ENCODE data around the gene HSPA9. TPM values are rescaled to one million over a fixed set of nuclear protein-coding genes. Genes with fewer than 3 reads are reported as not detected.

HSPA9 gene
- total and polyA plus RNA-seq, 2 of the 8 experiments (the other 6 are each of a cell fraction or from before 2014, with no cell fraction given), result 191 to 395 TPM

GRCh38 chr5:138523406-138523805, 51.8 kb downstream of the HSPA9 start:
- H3K79me2 ChIP-seq (ENCODE audit: control insufficient read depth in 1 of 2, insufficient read depth in 2 of 2, low read length in 2 of 2), result peaks cover 3 to 91% of the 10 kb centered on the region in 2 experiments; a peak in 3 of 4 replicates
- no peak for TF ChIP-seq SIN3A (conservative IDR thresholded peaks at IDR 0.05 in 1 of 2, IDR thresholded peaks at IDR 0.05 in 1 of 2; ENCODE audit: low read depth in 1 of 2, low read length in 2 of 2)
- TF ChIP-seq CBX5 (IDR thresholded peaks at IDR 0.05; ENCODE audit: low read depth, low read length), result no peak
- no peak for TF ChIP-seq EP300 (IDR thresholded peaks at IDR 0.05; ENCODE audit: borderline replicate concordance in 1 of 2, low read depth in 2 of 2, low read length in 2 of 2)
- TF ChIP-seq TAF1 (IDR thresholded peaks at IDR 0.05; ENCODE audit: low read depth, low read length), result no peak
- no peak for TF ChIP-seq E2F6 (IDR thresholded peaks at IDR 0.05)
- TF ChIP-seq KDM4A (IDR thresholded peaks at IDR 0.05; ENCODE audit: low read depth, low read length, severe bottlenecking), result no peak
- TF ChIP-seq EGR1 (IDR thresholded peaks at IDR 0.05; ENCODE audit: borderline replicate concordance, low read depth, low read length), result no peak
- TF ChIP-seq BRCA1 (IDR thresholded peaks at IDR 0.05; ENCODE audit: low read depth, low read length), result no peak
- no peak for TF ChIP-seq CHD2 (IDR thresholded peaks at IDR 0.05; ENCODE audit: low read length)
- TF ChIP-seq SP2 (IDR thresholded peaks at IDR 0.05; ENCODE audit: low read length), result no peak
- no peak for TF ChIP-seq MAFK (IDR thresholded peaks at IDR 0.05; ENCODE audit: low read depth, low read length)
- no peak for TF ChIP-seq SIX5 (IDR thresholded peaks at IDR 0.05; ENCODE audit: low read depth, low read length)

More at GRCh38 chr5:138523406-138523805, 51.8 kb downstream of the HSPA9 start:
- no peak overlapping the region for H3K56ac ChIP-seq (replicated peaks; ENCODE audit: insufficient read length, low read depth, low read length)
- no peak for DNase-seq (ENCODE audit: low read depth in 1 of 2, low spot score in 2 of 2)
- peaks cover 0 to 14% (median 7%) of the 10 kb centered on the region in 4 experiments; a peak in 6 of 8 replicates for H3K36me3 ChIP-seq (ENCODE audit: control insufficient read depth in 2 of 4, insufficient read depth in 4 of 4, low read length in 3 of 4)
- no peak overlapping the region for H2AFZ ChIP-seq (ENCODE audit: low read length)
- no peaks in the 10 kb centered on the region for H3K9me3 ChIP-seq (ENCODE audit: insufficient read depth in 2 of 2, low read depth in 1 of 2, low read length in 1 of 2)
- H3K14ac ChIP-seq (ENCODE audit: insufficient read length), result no peak overlapping the region
- peaks cover 7 to 10% of the 10 kb centered on the region in 2 experiments for H4K20me1 ChIP-seq (replicated peaks in 1 of 2; ENCODE audit: control insufficient read depth in 1 of 2, insufficient read depth in 2 of 2, low read length in 2 of 2)
- no peak overlapping the region for H3K18ac ChIP-seq (ENCODE audit: extremely low read depth, low read length)
- H3K27me3 ChIP-seq (replicated peaks in 1 of 4; ENCODE audit: control insufficient read depth in 3 of 4, extremely low read depth in 1 of 4, insufficient read depth in 3 of 4, low read length in 3 of 4), result no peaks in the 10 kb centered on the region
- peaks cover 4% of the 10 kb centered on the region for H3K79me1 ChIP-seq (ENCODE audit: low read depth, low read length)
- H3K27ac ChIP-seq (ENCODE audit: low read depth, low read length), result no peak overlapping the region
- no peak overlapping the region for H4K91ac ChIP-seq (replicated peaks; ENCODE audit: insufficient read length, low read length)
- no peak overlapping the region for H3K23ac ChIP-seq (ENCODE audit: insufficient read length)
- H3K4me3 ChIP-seq (ENCODE audit: extremely low read depth in 1 of 4, insufficient read depth in 2 of 4, low read depth in 3 of 4, low read length in 4 of 4), result no peak overlapping the region
- no peak overlapping the region for H3K4me2 ChIP-seq (ENCODE audit: insufficient read depth in 1 of 2, low read depth in 2 of 2, low read length in 2 of 2)
- 88% methylated on average over 5 of the region's 5 CpGs; no CpG with 5 or more reads in 1 of the 2 experiments for WGBS, 2 experiments (ENCODE audit: extremely low coverage in 1 of 2, insufficient coverage in 1 of 2, insufficient read length in 1 of 2, insufficient replicate concordance in 2 of 2, low coverage in 1 of 2, low lambda C conversion rate in 2 of 2, missing lambda C conversion rate in 1 of 2)
- H3K23me2 ChIP-seq (ENCODE audit: low read depth, low read length), result no peaks in the 10 kb centered on the region
- H2BK120ac ChIP-seq (replicated peaks; ENCODE audit: low read depth, low read length), result no peak overlapping the region
- no peak overlapping the region for H2BK12ac ChIP-seq (ENCODE audit: low read depth, low read length)
- ChIA-PET POLR2A (ENCODE audit: partially characterized antibody) (interaction anchor here (0.7 to 4.0 kb wide), 2 partner anchors 20 to 50 kb away, joined by 4 to 32 read pairs; partner anchors contain the start of gene ETF1), CTCF (ENCODE audit: partially characterized antibody) (interaction anchor here (1.3 to 3.0 kb wide), 2 partner anchors 13 to 19 kb away, joined by 4 to 12 read pairs; no protein-coding TSS in a partner anchor)
- no peak overlapping the region for H2BK5ac ChIP-seq (ENCODE audit: low read depth, low read length)
- H2AK5ac ChIP-seq (ENCODE audit: low read depth, low read length), result no peak overlapping the region
- no peak overlapping the region for H4K5ac ChIP-seq (ENCODE audit: insufficient read length, low read depth, low read length)
- no peak overlapping the region for H2BK15ac ChIP-seq (ENCODE audit: low read length)
- H2BK20ac ChIP-seq (ENCODE audit: low read length), result no peak overlapping the region
- no peak overlapping the region for H3K9ac ChIP-seq (replicated peaks in 1 of 4; ENCODE audit: extremely low read depth in 1 of 4, low read depth in 3 of 4, low read length in 3 of 4)
- FAIRE-seq, result no peak
- peaks cover 0 to 2% (median 0%) of the 10 kb centered on the region in 4 experiments; a peak in 1 of 7 replicates for H3K4me1 ChIP-seq (replicated peaks in 1 of 4; ENCODE audit: control insufficient read depth in 3 of 4, insufficient read depth in 4 of 4, low read length in 3 of 4)
- H4K8ac ChIP-seq (ENCODE audit: extremely low read depth, insufficient read depth, low read length), result no peak overlapping the region
- H3K4ac ChIP-seq (replicated peaks; ENCODE audit: insufficient read length, low read depth, low read length), result no peak overlapping the region
